Panc1 (cell line): ENCODE results near the gene CRIP2. TPM values are rescaled to one million over a fixed set of nuclear protein-coding genes. Genes with fewer than 3 reads are reported as not detected.

Experiments used
- ATAC-seq: fragments of 200-7000 bp; cut with Tn5 transposase; 2 replicates; pipeline ENCODE4 v1.9.1; 2020; ENCODE audit warnings: mild to moderate bottlenecking, moderate library complexity
- BruUV-seq: library from RNA; stranded (reverse); fragments of 400-500 nt; replicated peaks from 2 replicates; lab custom pipeline; 2021; lab: Mats Ljungman, UMichigan
- CTCF ChIA-PET: fragments of 300-600 bp; sonication (Branson Sonifier 250); formaldehyde crosslinking; loops from one replicate; lab custom pipeline; 2022; ENCODE audit warnings: antibody characterized with exemption; lab: Charles Lee
- POLR2A ChIA-PET: fragments of 300-600 bp; sonication (Branson Sonifier 250); formaldehyde crosslinking; loops from one replicate; lab custom pipeline; 2022; ENCODE audit warnings: antibody characterized with exemption; lab: Charles Lee
- DNase-seq: peaks from one replicate; pipeline ENCODE4 v3.0.0-alpha.2; 2010; ENCODE audit warnings: low read depth, low spot score
- H3K27ac ChIP-seq: 2 replicates; pipeline ENCODE4 v1.5.1; 2011; ENCODE audit warnings: mild to moderate bottlenecking, low read length, inconsistent platforms
- H3K27me3 ChIP-seq: fragments of 200-500 bp; sonication (Bioruptor generic); 2 replicates; pipeline ENCODE4 v1.6.0; 2014; ENCODE audit warnings: low read length, inconsistent platforms; ENCODE audit not compliant: control insufficient read depth, insufficient read depth
- H3K36me3 ChIP-seq: fragments of 200-500 bp; sonication (Bioruptor generic); 2 replicates; pipeline ENCODE4 v1.5.1; 2014; ENCODE audit warnings: inconsistent platforms, mild to moderate bottlenecking, low read length, moderate library complexity; ENCODE audit not compliant: control insufficient read depth, insufficient read depth
- H3K4me1 ChIP-seq: 2 replicates; pipeline ENCODE4 v1.5.1; 2011; ENCODE audit warnings: inconsistent platforms, mild to moderate bottlenecking, low read length, moderate library complexity; ENCODE audit not compliant: control insufficient read depth, insufficient read depth
- H3K4me3 ChIP-seq, 2 experiments: 2 replicates each; pipeline ENCODE4 v1.5.1; 2011 to 2012; ENCODE audit warnings: low read depth in 2 of 2, low read length in 2 of 2, mild to moderate bottlenecking in 2 of 2, inconsistent platforms in 1 of 2, moderate library complexity in 1 of 2
- H3K9me3 ChIP-seq: fragments of 200-500 bp; sonication (Bioruptor generic); 2 replicates; pipeline ENCODE4 v1.5.1; 2014; ENCODE audit warnings: low read depth, mild to moderate bottlenecking, inconsistent platforms, low read length, moderate library complexity; ENCODE audit not compliant: control insufficient read depth, insufficient read depth
- CTCF ChIP-seq: fragments of 450-650 bp; IDR thresholded peaks from 2 replicates; pipeline ENCODE4 v1.5.1; 2017; ENCODE audit warnings: mild to moderate bottlenecking
- POLR2AphosphoS5 ChIP-seq: IDR thresholded peaks from 2 replicates; pipeline ENCODE4 v1.6.1; 2012; ENCODE audit warnings: mild to moderate bottlenecking, low read depth, low read length, moderate library complexity
- REST ChIP-seq, 2 experiments: IDR thresholded peaks; 2 replicates each; pipeline ENCODE4 v1.6.1; 2011 to 2012; ENCODE audit warnings: low read depth in 2 of 2, control low read depth in 1 of 2, low read length in 1 of 2, mild to moderate bottlenecking in 1 of 2, moderate library complexity in 1 of 2; ENCODE audit not compliant: insufficient read depth in 1 of 2
- SIN3A ChIP-seq: IDR thresholded peaks from 2 replicates; pipeline ENCODE4 v1.6.1; 2012; ENCODE audit warnings: low read depth, mild to moderate bottlenecking, low read length, moderate library complexity, borderline replicate concordance; ENCODE audit not compliant: insufficient read depth
- TCF7L2 ChIP-seq: IDR thresholded peaks from 2 replicates; pipeline ENCODE4 v1.6.1; 2011; ENCODE audit warnings: mild to moderate bottlenecking, low read depth, low read length, inconsistent platforms
- in situ Hi-C: cut with HindIII; loops from 2 replicates; pipeline ENCODE4 v1.10.0; 2016; ENCODE audit warnings: low sequenced_read_pairs, low pct_unique_long_range_greater_than_20kb
- intact Hi-C: fragments of 100-400 bp; cut with micrococcal nuclease; formaldehyde crosslinking; loops from one replicate; pipeline ENCODE4 v1.10.0; 2022; ENCODE audit not compliant: unreplicated experiment
- total RNA-seq: library from RNA; stranded (reverse); gene quantifications from one replicate; pipeline ENCODE4 v1.2.1, GENCODE V29; 2021; ENCODE audit not compliant: unreplicated experiment

The CRIP2 gene
- total RNA-seq, 1 experiment from 2014 or later, result 280 TPM

GRCh38 chr14:105495990-105496830 is 21.6 kb downstream of the CRIP2 start:
- Histone ChIP-seq H3K9me3 (no peaks in the 10 kb centered on the region), H3K4me3 (no peak overlapping the region), H3K27ac (no peak overlapping the region), H3K27me3 (no peaks in the 10 kb centered on the region), H3K4me1 (peaks cover 7% of the 10 kb centered on the region), H3K36me3 (no peaks in the 10 kb centered on the region)
- TF ChIP-seq REST (IDR thresholded peaks at IDR 0.05; ENCODE audit: insufficient read depth in 1 of 2, low read depth in 2 of 2, low read length in 1 of 2) (no peak), POLR2AphosphoS5 (no peak), SIN3A (no peak), TCF7L2 (no peak), CTCF (no peak)
- intact Hi-C loops, result no loop called here
- BruUV-seq, result no TSS peak
- no peak for DNase-seq
- ATAC-seq, result no peak
- CTCF ChIA-PET, result no interaction called here
- in situ Hi-C loops, result no loop called here
- POLR2A ChIA-PET, result interaction anchor here (0.6 kb wide), 1 partner anchor 126 kb away, joined by 3 read pairs; no protein-coding TSS in a partner anchor

- in situ Hi-C loops (no loop called here), intact Hi-C loops (no loop called here)
- BruUV-seq, result no TSS peak
- no peak for DNase-seq
- Histone ChIP-seq H3K4me3 (no peak overlapping the region), H3K36me3 (no peaks in the 10 kb centered on the region), H3K27me3 (no peaks in the 10 kb centered on the region), H3K9me3 (no peaks in the 10 kb centered on the region), H3K27ac (no peak overlapping the region), H3K4me1 (peaks cover 4% of the 10 kb centered on the region; the same call in 1 of the 2 replicates)
- TF ChIP-seq CTCF (no peak), SIN3A (no peak), POLR2AphosphoS5 (no peak), REST (IDR thresholded peaks at IDR 0.05; ENCODE audit: insufficient read depth in 1 of 2, low read depth in 2 of 2, low read length in 1 of 2) (no peak)
- ChIA-PET POLR2A (interaction anchor here (0.6 kb wide), 1 partner anchor 125 kb away, joined by 3 read pairs; no protein-coding TSS in a partner anchor), CTCF (no interaction called here)
- no peak for ATAC-seq
Observed at GRCh38 chr14:105496831-105497591, 22.4 kb downstream of the CRIP2 start.
